ENCODE measurements around the gene PLEKHJ1.

GRCh38 chr19:2260341-2260805 is 24.2 kb upstream of the PLEKHJ1 start:
- TF ChIP-seq CEBPB (IDR thresholded peaks at IDR 0.05; ENCODE audit: low read depth, low read length): no peak
- TF ChIP-seq CTCF (IDR thresholded peaks at IDR 0.05; ENCODE audit: control extremely low read depth in 1 of 3, insufficient read depth in 1 of 3, low read depth in 1 of 3, low read length in 3 of 3): no peak
- no peak for TF ChIP-seq EP300 (IDR thresholded peaks at IDR 0.05; ENCODE audit: borderline replicate concordance in 1 of 2, low read depth in 2 of 2, low read length in 2 of 2)
- no peak for TF ChIP-seq POLR2AphosphoS5 (IDR thresholded peaks at IDR 0.05; ENCODE audit: low read depth, low read length)
- TF ChIP-seq KDM4A (IDR thresholded peaks at IDR 0.05; ENCODE audit: low read depth, low read length, severe bottlenecking): no peak
- no peak for TF ChIP-seq GTF2F1 (IDR thresholded peaks at IDR 0.05; ENCODE audit: borderline replicate concordance, low read depth, low read length)
- TF ChIP-seq BCL11A (IDR thresholded peaks at IDR 0.05; ENCODE audit: low read depth in 2 of 2, low read length in 2 of 2): no peak
- no peak for TF ChIP-seq SIN3A (conservative IDR thresholded peaks at IDR 0.05 in 1 of 2, IDR thresholded peaks at IDR 0.05 in 1 of 2; ENCODE audit: low read depth in 1 of 2, low read length in 2 of 2)
